ENCODE data around the gene LAG3. TPM values are rescaled to one million over a fixed set of nuclear protein-coding genes. Genes with fewer than 3 reads are reported as not detected.

Gene LAG3
- polyA plus RNA-seq, 1 of the 3 experiments (the other 2 are of a cell fraction), result 0.72 TPM

- Histone ChIP-seq H2AFZ (ENCODE audit: low read depth) (no peak overlapping the region), H3K9me2 (no peaks in the 10 kb centered on the region), H3K4me3 (ENCODE audit: low read depth in 2 of 2, low read length in 1 of 2) (no peak overlapping the region), H4K20me1 (ENCODE audit: insufficient read depth) (no peaks in the 10 kb centered on the region), H3K36me3 (replicated peaks in 1 of 2; ENCODE audit: control insufficient read depth in 1 of 2, insufficient read depth in 2 of 2, low read length in 1 of 2) (peaks cover 19 to 46% of the 10 kb centered on the region in 2 experiments), H3K4me1 (ENCODE audit: control insufficient read depth in 1 of 2, insufficient read depth in 2 of 2, low read depth in 1 of 2, low read length in 1 of 2) (peaks cover 0 to 9% of the 10 kb centered on the region in 2 experiments; a peak in 1 of 4 replicates), H3K27me3 (ENCODE audit: insufficient read depth) (no peaks in the 10 kb centered on the region), H3K4me2 (no peak overlapping the region), H3F3A (replicated peaks; ENCODE audit: insufficient read depth) (peaks cover 4% of the 10 kb centered on the region), H3K79me2 (ENCODE audit: insufficient read depth) (peaks cover 17% of the 10 kb centered on the region; the same call in 1 of the 2 replicates), H3K9ac (no peak overlapping the region), H3K9me3 (no peaks in the 10 kb centered on the region), H3K27ac (ENCODE audit: low read depth in 2 of 2, low read length in 1 of 2) (no peak overlapping the region)
- ChIA-PET POLR2A (no interaction called here), CTCF (interaction anchor here (2.0 to 2.1 kb wide), 2 partner anchors 49 to 96 kb away, joined by 4 to 5 read pairs; no protein-coding TSS in a partner anchor)
- 99% methylated on average over 12 of the region's 18 CpGs for WGBS (ENCODE audit: low lambda C conversion rate)
- DNase-seq, result no peak
- no peak for TF ChIP-seq GABPA (IDR thresholded peaks at IDR 0.05; ENCODE audit: low read depth)
- no peak for TF ChIP-seq TAF1 (IDR thresholded peaks at IDR 0.05; ENCODE audit: borderline replicate concordance, low read depth, low read length)
- TF ChIP-seq GATA2 (CRISPR knock-in tag; IDR thresholded peaks at IDR 0.05), result no peak
- TF ChIP-seq TCF12 (IDR thresholded peaks at IDR 0.05), result no peak
- no peak for TF ChIP-seq RXRA (IDR thresholded peaks at IDR 0.05; ENCODE audit: borderline replicate concordance, low read depth)
- no peak for TF ChIP-seq RAD21 (IDR thresholded peaks at IDR 0.05; ENCODE audit: low read length)
- TF ChIP-seq RFX5 (IDR thresholded peaks at IDR 0.05; ENCODE audit: low read length), result no peak
- TF ChIP-seq EP300 (IDR thresholded peaks at IDR 0.05; ENCODE audit: borderline replicate concordance in 1 of 2, low read depth in 1 of 2, low read length in 1 of 2), result no peak
- TF ChIP-seq USF2 (IDR thresholded peaks at IDR 0.05; ENCODE audit: borderline replicate concordance, low read depth, low read length), result no peak
- no peak for TF ChIP-seq JUND (IDR thresholded peaks at IDR 0.05)
- no peak for TF ChIP-seq MEF2A (IDR thresholded peaks at IDR 0.05; ENCODE audit: borderline replicate concordance, low read depth)
Observed at GRCh38 chr12:6729186-6729585, 43.1 kb upstream of the LAG3 start.

GRCh38 chr12:6730169-6730568, 42.2 kb upstream of the LAG3 start:
- Histone ChIP-seq H3K4me1 (ENCODE audit: control insufficient read depth in 1 of 2, insufficient read depth in 2 of 2, low read depth in 1 of 2, low read length in 1 of 2) (peaks cover 0 to 4% of the 10 kb centered on the region in 2 experiments; a peak in 1 of 4 replicates), H3K4me3 (ENCODE audit: low read depth in 2 of 2, low read length in 1 of 2) (no peak overlapping the region), H2AFZ (ENCODE audit: low read depth) (no peak overlapping the region), H3K4me2 (no peak overlapping the region), H3K9me3 (no peaks in the 10 kb centered on the region), H4K20me1 (ENCODE audit: insufficient read depth) (no peaks in the 10 kb centered on the region), H3K79me2 (ENCODE audit: insufficient read depth) (peaks cover 8% of the 10 kb centered on the region; the same call in 1 of the 2 replicates), H3K27ac (ENCODE audit: low read depth in 2 of 2, low read length in 1 of 2) (no peak overlapping the region), H3K9ac (no peak overlapping the region), H3K27me3 (ENCODE audit: insufficient read depth) (no peaks in the 10 kb centered on the region), H3F3A (replicated peaks; ENCODE audit: insufficient read depth) (peaks cover 4% of the 10 kb centered on the region), H3K9me2 (no peaks in the 10 kb centered on the region), H3K36me3 (replicated peaks in 1 of 2; ENCODE audit: control insufficient read depth in 1 of 2, insufficient read depth in 2 of 2, low read length in 1 of 2) (peaks cover 19 to 49% of the 10 kb centered on the region in 2 experiments)
- WGBS (ENCODE audit: low lambda C conversion rate), result 99% methylated on average over 7 of the region's 8 CpGs
- ChIA-PET CTCF (interaction anchor here (0.7 to 9.5 kb wide), 6 partner anchors 22 to 142 kb away, joined by 3 to 80 read pairs (median 4); partner anchors contain the start of gene MLF2), POLR2A (no interaction called here)
- DNase-seq, result no peak
- TF ChIP-seq GABPA (IDR thresholded peaks at IDR 0.05; ENCODE audit: low read depth), result no peak
- no peak for TF ChIP-seq RAD21 (IDR thresholded peaks at IDR 0.05; ENCODE audit: low read length)
- no peak for TF ChIP-seq RXRA (IDR thresholded peaks at IDR 0.05; ENCODE audit: borderline replicate concordance, low read depth)
- no peak for TF ChIP-seq RCOR1 (IDR thresholded peaks at IDR 0.05; ENCODE audit: low read length)
- TF ChIP-seq FOXM1 (IDR thresholded peaks at IDR 0.05; ENCODE audit: low read depth), result no peak
- no peak for TF ChIP-seq PBX3 (IDR thresholded peaks at IDR 0.05)
- no peak for TF ChIP-seq RFX5 (IDR thresholded peaks at IDR 0.05; ENCODE audit: low read length)
- TF ChIP-seq NFIC (IDR thresholded peaks at IDR 0.05; ENCODE audit: borderline replicate concordance), result no peak
- no peak for TF ChIP-seq TCF12 (IDR thresholded peaks at IDR 0.05)
- no peak for TF ChIP-seq CHD2 (IDR thresholded peaks at IDR 0.05; ENCODE audit: low read length, partially characterized antibody)
- TF ChIP-seq CTCF (IDR thresholded peaks at IDR 0.05), result no peak
- no peak for TF ChIP-seq USF2 (IDR thresholded peaks at IDR 0.05; ENCODE audit: borderline replicate concordance, low read depth, low read length)
- TF ChIP-seq IRF3 (IDR thresholded peaks at IDR 0.05; ENCODE audit: low read depth, low read length), result no peak
